GM23248 (cell line): ENCODE data around the gene PHKG2.

Experiments used
- EZH2 ChIP-seq: fragments of 200-600 bp; sonication (generic); IDR thresholded peaks from 2 replicates; pipeline ENCODE4 v1.6.1; 2018; ENCODE audit warnings: antibody characterized with exemption, mild to moderate bottlenecking; ENCODE audit not compliant: insufficient read depth, poor library complexity, severe bottlenecking
- EZH2phosphoT487 ChIP-seq: fragments of 200-600 bp; sonication (generic); IDR thresholded peaks from 2 replicates; pipeline ENCODE4 v1.6.1; 2018; ENCODE audit warnings: antibody characterized with exemption, moderate library complexity, mild to moderate bottlenecking, low read depth; ENCODE audit not compliant: insufficient read depth

- TF ChIP-seq EZH2 (no peak), EZH2phosphoT487 (no peak)
Measured at GRCh38 chr16:30747331-30747730, 894 bp upstream of the PHKG2 start.
